ENCODE measurements around the gene WIPF2.
A peak's percentile ranks its signal among the peaks of the same experiment; 100 is the strongest.

WIPF2 gene

GRCh38 chr17:40315206-40315605 lies 96.1 kb downstream of the WIPF2 start:
- peak overlapping the region; percentile 74 for H3K27ac ChIP-seq
- H3K9ac ChIP-seq (ENCODE audit: insufficient read length) = no peak overlapping the region
- H3K36me3 ChIP-seq (ENCODE audit: insufficient read depth, low read length) = no peaks in the 10 kb centered on the region
- H3K4me3 ChIP-seq = no peak overlapping the region
- no peak for DNase-seq (ENCODE audit: low read depth, low spot score)
- TF ChIP-seq FOXP2 (optimal IDR thresholded peaks at IDR 0.05; ENCODE audit: control extremely low read depth, extremely low read length, insufficient read depth) (no peak), POLR2AphosphoS5 (IDR thresholded peaks at IDR 0.05; ENCODE audit: borderline replicate concordance, low read depth, low read length) (no peak), EZH2 (IDR thresholded peaks at IDR 0.05) (no peak)
- H3K9me3 ChIP-seq (ENCODE audit: low read depth, low read length) = no peaks in the 10 kb centered on the region

DNA sequence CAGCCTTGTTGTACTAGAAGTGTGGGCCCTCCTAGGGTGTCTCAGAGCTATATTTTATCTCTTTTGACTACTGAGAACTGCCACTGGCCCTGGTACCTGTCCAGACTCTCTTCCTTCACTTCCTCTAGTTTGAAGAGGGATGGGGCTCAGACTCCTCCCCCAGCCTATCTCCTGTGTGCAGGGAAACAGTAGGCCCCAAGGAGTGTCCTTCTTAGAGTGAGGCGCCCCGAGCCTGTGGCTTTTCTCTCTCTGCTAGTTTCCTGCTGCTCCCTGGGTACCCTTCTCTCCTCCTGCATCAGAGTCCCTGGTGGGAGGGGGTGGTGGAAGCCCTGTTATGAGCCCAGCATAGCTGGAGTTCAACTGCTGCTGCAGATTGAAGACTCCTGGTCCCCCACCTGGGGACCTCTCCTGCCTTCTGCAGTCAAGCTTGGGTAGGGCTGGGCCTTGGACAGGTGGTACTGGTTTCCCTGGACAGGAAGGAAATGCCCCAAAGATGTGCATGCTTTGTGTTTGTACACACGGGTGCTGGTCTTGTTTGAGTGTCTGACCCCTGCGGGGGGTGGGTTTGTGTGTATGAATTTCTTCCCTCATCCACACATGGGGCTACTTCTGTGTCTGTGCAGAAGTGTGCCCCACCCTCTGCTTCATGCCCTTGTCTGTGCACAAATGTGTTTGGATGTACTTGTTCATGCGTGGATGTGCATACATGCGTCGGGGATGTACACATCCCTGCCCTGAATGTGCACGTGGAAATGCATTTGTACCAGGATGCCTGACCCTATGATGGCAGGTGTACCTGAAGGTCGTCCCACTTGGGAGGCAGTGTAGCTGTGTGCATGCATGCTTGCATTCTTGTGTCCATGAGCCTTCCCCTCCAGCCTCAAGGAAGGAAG lies 96.8 kb downstream of the WIPF2 start:
- no peak overlapping the region for H3K9ac ChIP-seq (ENCODE audit: insufficient read length)

DNA sequence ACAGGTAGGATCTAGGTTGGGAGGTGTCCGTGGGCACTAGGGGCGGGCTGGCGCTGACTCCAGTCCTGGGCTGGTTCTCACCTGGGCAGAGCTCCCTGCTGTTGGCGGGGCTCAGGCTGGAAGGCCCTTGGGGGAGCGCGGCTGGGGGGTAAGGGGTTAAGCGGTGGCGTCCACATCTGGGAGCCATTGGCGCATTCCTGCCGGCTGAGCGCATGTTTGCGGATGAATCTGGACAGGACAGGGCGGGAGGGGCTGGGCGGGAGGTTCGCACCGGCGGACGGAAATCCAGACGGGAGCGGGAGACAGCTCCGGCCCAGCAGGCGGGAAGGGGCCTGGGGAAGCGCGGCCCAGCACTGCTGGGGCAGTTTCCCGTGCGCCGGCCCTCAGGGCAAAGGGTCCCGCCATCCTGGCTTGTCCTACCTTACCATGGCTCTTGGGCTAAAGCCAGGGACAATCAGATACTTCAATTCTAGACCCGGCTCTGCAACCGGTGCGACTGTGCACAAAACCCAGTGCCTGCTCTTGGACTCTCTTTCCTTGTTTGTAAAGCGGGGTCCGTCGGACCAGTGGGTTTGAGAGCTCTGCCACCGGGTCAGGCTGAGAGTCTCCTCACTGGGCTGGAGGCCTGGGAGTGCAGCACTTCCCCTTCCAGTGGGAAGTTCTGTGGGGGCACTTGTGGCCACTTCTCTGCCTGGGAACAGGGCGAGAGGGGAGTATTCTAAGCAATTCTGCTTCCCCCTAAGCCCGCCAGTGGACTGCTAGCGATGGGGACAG lies 97.7 kb downstream of the WIPF2 start:
- no peak overlapping the region for H3K9ac ChIP-seq (ENCODE audit: insufficient read length)
- DNase-seq (ENCODE audit: low read depth, low spot score) = no peak
- H3K4me3 ChIP-seq = peak overlapping the region; percentile 96
- H3K36me3 ChIP-seq (ENCODE audit: insufficient read depth, low read length) = no peaks in the 10 kb centered on the region
- TF ChIP-seq EZH2 (IDR thresholded peaks at IDR 0.05) (no peak), POLR2AphosphoS5 (IDR thresholded peaks at IDR 0.05; ENCODE audit: borderline replicate concordance, low read depth, low read length) (no peak), FOXP2 (optimal IDR thresholded peaks at IDR 0.05; ENCODE audit: control extremely low read depth, extremely low read length, insufficient read depth) (no peak)
- no peaks in the 10 kb centered on the region for H3K9me3 ChIP-seq (ENCODE audit: low read depth, low read length)
- peak overlapping the region; percentile 69; the same call in 1 of the 2 replicates for H3K27ac ChIP-seq

More for the DNA sequence above, 96.8 kb downstream of the WIPF2 start:
- TF ChIP-seq POLR2AphosphoS5 (IDR thresholded peaks at IDR 0.05; ENCODE audit: borderline replicate concordance, low read depth, low read length) (no peak), EZH2 (IDR thresholded peaks at IDR 0.05) (no peak)
- Histone ChIP-seq H3K9me3 (ENCODE audit: low read depth, low read length) (no peaks in the 10 kb centered on the region), H3K27ac (peak overlapping the region; percentile 74), H3K36me3 (ENCODE audit: insufficient read depth, low read length) (no peaks in the 10 kb centered on the region), H3K4me3 (no peak overlapping the region)
- no peak for DNase-seq (ENCODE audit: low read depth, low spot score)

DNA sequence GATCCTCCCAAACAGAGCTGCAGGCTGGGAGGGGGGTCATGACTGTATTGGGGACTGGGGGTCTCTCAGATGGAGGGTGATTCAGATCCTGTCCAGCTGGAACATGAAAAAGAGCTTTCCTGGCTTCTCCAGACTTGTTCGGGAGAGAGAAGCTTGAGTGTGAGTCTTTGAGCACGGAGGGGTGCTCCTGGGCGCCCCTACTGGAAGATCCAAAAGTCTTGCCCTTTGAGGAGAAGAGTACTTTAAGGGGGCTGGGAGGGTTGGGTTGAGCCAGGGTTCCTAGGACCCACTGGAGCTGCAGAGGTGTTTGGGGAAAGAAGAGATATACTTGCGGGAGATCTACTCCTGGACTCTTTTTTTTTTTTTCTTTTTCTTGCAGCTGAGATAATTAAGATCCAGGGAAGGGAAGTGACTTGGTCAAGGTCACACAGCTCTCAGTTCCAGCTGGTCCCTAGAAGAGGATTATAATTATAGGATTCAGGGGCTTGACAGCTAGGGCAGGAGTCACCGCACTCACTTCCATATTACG lies 98.3 kb downstream of the WIPF2 start:
- peak overlapping the region; percentile 96 for H3K4me3 ChIP-seq
- TF ChIP-seq FOXP2 (optimal IDR thresholded peaks at IDR 0.05; ENCODE audit: control extremely low read depth, extremely low read length, insufficient read depth) (no peak), POLR2AphosphoS5 (IDR thresholded peaks at IDR 0.05; ENCODE audit: borderline replicate concordance, low read depth, low read length) (no peak), EZH2 (IDR thresholded peaks at IDR 0.05) (no peak)
- DNase-seq (ENCODE audit: low read depth, low spot score) = no peak
- no peaks in the 10 kb centered on the region for H3K36me3 ChIP-seq (ENCODE audit: insufficient read depth, low read length)
- H3K27ac ChIP-seq = peak overlapping the region; percentile 69
- no peaks in the 10 kb centered on the region for H3K9me3 ChIP-seq (ENCODE audit: low read depth, low read length)
- peak overlapping the region; percentile 52 for H3K9ac ChIP-seq (ENCODE audit: insufficient read length)

- H3K27ac ChIP-seq = peak overlapping the region; percentile 69
- TF ChIP-seq EZH2 (IDR thresholded peaks at IDR 0.05) = no peak
- TF ChIP-seq POLR2AphosphoS5 (IDR thresholded peaks at IDR 0.05; ENCODE audit: borderline replicate concordance, low read depth, low read length) = peak; percentile 81; the same call in 1 of the 2 replicates
These were observed 99.1 kb downstream of the WIPF2 start for GRCh38 chr17:40317880-40318829.

DNA sequence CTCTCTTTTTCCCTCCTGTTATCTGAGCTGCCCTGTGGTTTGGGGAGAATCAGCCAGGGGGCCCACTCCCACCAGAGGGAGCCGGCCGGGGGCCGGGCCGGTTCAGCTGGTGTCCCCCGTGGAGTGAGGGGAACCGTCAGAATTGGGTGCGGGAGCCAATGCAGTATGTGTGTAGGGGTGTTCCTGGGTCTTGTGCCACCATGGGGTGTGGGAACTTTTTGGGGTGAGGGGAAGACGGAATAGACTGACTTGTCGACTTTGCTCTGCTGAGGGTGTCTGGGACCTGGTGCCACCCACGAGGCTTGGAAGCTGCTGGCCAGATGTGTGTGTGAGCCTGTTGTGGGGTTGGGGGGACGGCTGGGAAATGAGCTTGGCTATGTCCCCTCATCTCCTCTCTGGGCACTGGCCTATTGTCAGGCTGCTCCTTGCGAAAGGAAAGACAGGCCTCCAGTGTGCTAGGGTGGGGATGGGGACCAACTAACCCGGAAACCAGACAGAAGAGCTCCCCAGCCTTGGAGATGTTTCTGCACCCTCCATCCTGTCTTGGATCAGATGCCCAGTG lies 99.8 kb downstream of the WIPF2 start:
- H3K4me3 ChIP-seq = peak overlapping the region; percentile 96
- H3K9me3 ChIP-seq (ENCODE audit: low read depth, low read length) = no peaks in the 10 kb centered on the region
- no peak for TF ChIP-seq FOXP2 (optimal IDR thresholded peaks at IDR 0.05; ENCODE audit: control extremely low read depth, extremely low read length, insufficient read depth)
- TF ChIP-seq POLR2AphosphoS5 (IDR thresholded peaks at IDR 0.05; ENCODE audit: borderline replicate concordance, low read depth, low read length) = no peak
- TF ChIP-seq EZH2 (IDR thresholded peaks at IDR 0.05) = no peak
- no peaks in the 10 kb centered on the region for H3K36me3 ChIP-seq (ENCODE audit: insufficient read depth, low read length)
- DNase-seq (ENCODE audit: low read depth, low spot score) = no peak
- peak overlapping the region; percentile 76 for H3K9ac ChIP-seq (ENCODE audit: insufficient read length)
- no peak overlapping the region for H3K27ac ChIP-seq

More at GRCh38 chr17:40317880-40318829, 99.1 kb downstream of the WIPF2 start:
- H3K36me3 ChIP-seq (ENCODE audit: insufficient read depth, low read length) = no peaks in the 10 kb centered on the region
- no peaks in the 10 kb centered on the region for H3K9me3 ChIP-seq (ENCODE audit: low read depth, low read length)
- H3K9ac ChIP-seq (ENCODE audit: insufficient read length) = peak overlapping the region; percentile 76
- no peak for DNase-seq (ENCODE audit: low read depth, low spot score)
- peak overlapping the region; percentile 96 for H3K4me3 ChIP-seq
